Body of pancreas (tissue), 4 donors: ENCODE results near the gene FADS1. TPM values are rescaled to one million over a fixed set of nuclear protein-coding genes. Genes with fewer than 3 reads are reported as not detected.

Experiments used
- ATAC-seq: fragments of 150-250 bp; one replicate; pipeline ENCODE4 v1.9.1; 2016
- DNase-seq, 4 donors: peaks; one replicate each; pipeline ENCODE4 v3.0.0-alpha.2; 2019
- H3K27ac ChIP-seq, 4 donors: fragments of 200-600 bp; sonication (generic); 1 replicate in 3 of 4; 2 replicates in 1 of 4; pipeline versions ENCODE4 v1.5.1 to v1.6.1; 2016 to 2019; ENCODE audit warnings: mild to moderate bottlenecking in 1 of 4, mixed read lengths in 1 of 4, moderate library complexity in 1 of 4
- H3K27me3 ChIP-seq, 2 donors: fragments of 200-600 bp; sonication (generic); one replicate each; pipeline ENCODE4 v1.6.0; 2016; ENCODE audit warnings: mild to moderate bottlenecking in 1 of 2
- H3K36me3 ChIP-seq, 2 donors: fragments of 200-600 bp; sonication (generic); replicated peaks in 1 of 2; 2 replicates each; pipeline ENCODE4 v1.5.1; 2016; ENCODE audit warnings: low read depth in 2 of 2; ENCODE audit not compliant: insufficient read depth in 1 of 2
- H3K4me1 ChIP-seq: fragments of 200-600 bp; sonication (generic); one replicate; pipeline ENCODE4 v1.6.0; 2016
- H3K4me3 ChIP-seq, 2 donors: fragments of 200-600 bp; sonication (generic); 1 replicate in 1 of 2; 2 replicates in 1 of 2; pipeline ENCODE4 v1.5.1; 2016 to 2019
- H3K9me3 ChIP-seq, 3 donors: fragments of 200-600 bp; sonication (generic); 1 replicate in 2 of 3; 2 replicates in 1 of 3; pipeline ENCODE4 v1.5.1; 2016
- CTCF ChIP-seq, 7 experiments: fragments of 450-650 bp in 4 of 7; fragments of 200-600 bp in 3 of 7; sonication (generic) in 3 of 7; IDR thresholded peaks; one replicate each; pipeline ENCODE4 v1.5.1; 2016 to 2019; ENCODE audit warnings: antibody characterized with exemption in 7 of 7
- POLR2A ChIP-seq, 3 donors: fragments of 450-650 bp; IDR thresholded peaks; one replicate each; pipeline ENCODE4 v1.6.1; 2016; ENCODE audit warnings: antibody characterized with exemption in 3 of 3, mild to moderate bottlenecking in 2 of 3
- WGBS, 2 donors: methylation state at CpG; one replicate each; pipeline ENCODE4 v1.1.5; 2017; 5-methylcytosine and 5-hydroxymethylcytosine counted together
- intact Hi-C: fragments of 100-400 bp; cut with DNase I; formaldehyde crosslinking; loops from one replicate; pipeline ENCODE4 v1.15.1; 2023
- total RNA-seq, 2 donors: library from RNA; depleted of rRNA; stranded (reverse); fragments of >200 nt; gene quantifications; one replicate each; pipeline ENCODE4 v1.1.0, GENCODE V29; 2016

The FADS1 gene
- total RNA-seq, 2 donors from 2014 or later, result 4.6 to 7.0 TPM

- WGBS, 2 donors, result 83 to 86% methylated on average over 11 to 13 of the region's 20 CpGs
- intact Hi-C loops, result no loop called here
- H3K27ac ChIP-seq, result peak overlapping the region; percentile 54 to 72 (median 68)
Measured at GRCh38 chr11:61769946-61770683, 46.7 kb downstream of the FADS1 start.

GRCh38 chr11:61769169-61769920 is 47.5 kb downstream of the FADS1 start:
- peak; percentile 31 to 58 (median 54) for DNase-seq
- intact Hi-C loops, result no loop called here

More at GRCh38 chr11:61769946-61770683, 46.7 kb downstream of the FADS1 start:
- TF ChIP-seq POLR2A (IDR thresholded peaks at IDR 0.05) (no peak), CTCF (IDR thresholded peaks at IDR 0.05) (no peak)
- Histone ChIP-seq H3K4me3 (no peak overlapping the region), H3K9me3 (no peaks in the 10 kb centered on the region), H3K27me3 (no peaks in the 10 kb centered on the region), H3K36me3 (peaks cover 0 to 6% of the 10 kb centered on the region in 2 donors), H3K4me1 (peaks cover 32% of the 10 kb centered on the region)
- ATAC-seq (peak; percentile 2), DNase-seq (no peak)

GRCh38 chr11:61768376-61769076 is 48.3 kb downstream of the FADS1 start:
- Histone ChIP-seq H3K4me1 (peaks cover 46% of the 10 kb centered on the region), H3K4me3 (no peak overlapping the region), H3K9me3 (no peaks in the 10 kb centered on the region), H3K27ac (peak overlapping the region; percentile 54 to 70 (median 66)), H3K36me3 (peaks cover 0 to 1% of the 10 kb centered on the region in 2 donors), H3K27me3 (no peaks in the 10 kb centered on the region)
- TF ChIP-seq CTCF (IDR thresholded peaks at IDR 0.05), result no peak
- no peak for TF ChIP-seq POLR2A (IDR thresholded peaks at IDR 0.05)
- intact Hi-C loops, result no loop called here
- ATAC-seq, result no peak
- DNase-seq, result peak in 2 of 4 donors; percentile 52 to 68
- WGBS, 2 donors, result 44 to 57% methylated on average over 6 to 10 of the region's 11 CpGs

More at GRCh38 chr11:61769169-61769920, 47.5 kb downstream of the FADS1 start:
- 35 to 52% methylated on average over 6 to 33 of the region's 33 CpGs for WGBS, 2 donors
- Histone ChIP-seq H3K4me3 (no peak overlapping the region), H3K36me3 (peaks cover 0 to 6% of the 10 kb centered on the region in 2 donors), H3K27ac (peak overlapping the region; percentile 54 to 70 (median 66)), H3K27me3 (no peaks in the 10 kb centered on the region), H3K9me3 (no peaks in the 10 kb centered on the region), H3K4me1 (peaks cover 39% of the 10 kb centered on the region)
- peak; percentile 59 for ATAC-seq
- peak in 4 of 7 experiments; percentile 37 to 45 (median 40) for TF ChIP-seq CTCF (IDR thresholded peaks at IDR 0.05)
- no peak for TF ChIP-seq POLR2A (IDR thresholded peaks at IDR 0.05)

GRCh38 chr11:61766353-61766841 is 50.4 kb downstream of the FADS1 start:
- no peaks in the 10 kb centered on the region for H3K36me3 ChIP-seq
- 83 to 88% methylated on average over 11 to 13 of the region's 13 CpGs for WGBS, 2 donors
- intact Hi-C loops, result no loop called here
- peak overlapping the region in 2 of 4 donors; percentile 18 to 45 for H3K27ac ChIP-seq
- H3K9me3 ChIP-seq, result no peaks in the 10 kb centered on the region
- peaks cover 34% of the 10 kb centered on the region for H3K4me1 ChIP-seq
- ATAC-seq (no peak), DNase-seq (peak in 1 of 4 donors; percentile 73)
- no peak for TF ChIP-seq POLR2A (IDR thresholded peaks at IDR 0.05)
- TF ChIP-seq CTCF (IDR thresholded peaks at IDR 0.05), result no peak
- H3K4me3 ChIP-seq, result no peak overlapping the region
- no peaks in the 10 kb centered on the region for H3K27me3 ChIP-seq
